Stimulated activated naive B cell treated with anti-CD40 and anti-IgM and Interleukin-4, amounts not matched to agents 10 μg/mL and 1 μg/mL and 100 μg/mL, for 72 hours (primary cell): Measurements from ENCODE around the gene RASGRP3.
"Not testable (repeated sequence)": the region's sequence is repeated elsewhere in the genome, so short reads cannot be mapped to it uniquely, and the experiment has no call there.

Source experiments
- ATAC-seq, 2 donors: fragments of 150-1000 bp; cut with Tn5 transposase; replicated peaks; 2 replicates each; pipeline ENCODE4 v1.10.0; 2021; ENCODE audit warnings: moderate library complexity in 1 of 2
- DNase-seq: peaks from one replicate; pipeline ENCODE4 v3.0.0; 2021
- H3K27ac Mint-ChIP-seq: one replicate; pipeline ENCODE4 v1.8.0; 2022; ENCODE audit warnings: mild to moderate bottlenecking, mixed read lengths
- H3K27me3 Mint-ChIP-seq, 2 donors: one replicate each; pipeline ENCODE4 v1.8.0; 2022; ENCODE audit warnings: mixed read lengths in 2 of 2
- H3K36me3 Mint-ChIP-seq, 2 donors: one replicate each; pipeline ENCODE4 v1.8.0; 2022; ENCODE audit warnings: mixed read lengths in 2 of 2, mild to moderate bottlenecking in 1 of 2
- H3K4me1 Mint-ChIP-seq, 2 donors: one replicate each; pipeline ENCODE4 v1.8.0; 2022; ENCODE audit warnings: mixed read lengths in 2 of 2, mild to moderate bottlenecking in 1 of 2
- H3K4me3 Mint-ChIP-seq, 2 donors: one replicate each; pipeline ENCODE4 v1.8.0; 2022; ENCODE audit warnings: mild to moderate bottlenecking in 2 of 2, mixed read lengths in 2 of 2, moderate library complexity in 1 of 2
- H3K9me3 Mint-ChIP-seq, 2 donors: one replicate each; pipeline ENCODE4 v1.8.0; 2022; ENCODE audit warnings: mixed read lengths in 2 of 2, mild to moderate bottlenecking in 1 of 2

RASGRP3 gene

GRCh38 chr2:33476131-33476792 lies at the start of gene RASGRP3:
Gene RASGRP3, plus strand, starts transcription at chr2:33476649. Its CDS starts 38,488 bp downstream, at chr2:33515137.
- Mint-ChIP-seq H3K27me3 (no peaks in the 10 kb centered on the region), H3K36me3 (peaks cover 26 to 45% of the 10 kb centered on the region in 2 donors), H3K4me3 (peak within 1 kb of the TSS; percentile 88 to 96), H3K9me3 (peaks cover 0 to 2% of the 10 kb centered on the region in 2 donors), H3K4me1 (peaks cover 40 to 60% of the 10 kb centered on the region in 2 donors), H3K27ac (peak within 1 kb of the TSS; percentile 100)
- DNase-seq: peak; percentile 79
- peak; percentile 63 to 73 for ATAC-seq

GRCh38 chr2:33426666-33427231 lies 49.7 kb upstream of the RASGRP3 start:
- Mint-ChIP-seq H3K9me3 (peaks cover 0 to 1% of the 10 kb centered on the region in 2 donors), H3K27me3 (peaks cover 0 to 5% of the 10 kb centered on the region in 2 donors), H3K4me3 (no peak overlapping the region), H3K36me3 (no peaks in the 10 kb centered on the region), H3K4me1 (no peaks in the 10 kb centered on the region), H3K27ac (no peak overlapping the region)
- no peak for ATAC-seq
- no peak for DNase-seq

GRCh38 chr2:33430077-33430476 lies 46.4 kb upstream of the RASGRP3 start:
- H3K9me3 Mint-ChIP-seq: peaks cover 0 to 1% of the 10 kb centered on the region in 2 donors
- no peaks in the 10 kb centered on the region for H3K36me3 Mint-ChIP-seq
- ATAC-seq (no peak), DNase-seq (no peak)
- peaks cover 5 to 6% of the 10 kb centered on the region in 2 donors for H3K27me3 Mint-ChIP-seq
- H3K27ac Mint-ChIP-seq: no peak overlapping the region
- no peaks in the 10 kb centered on the region for H3K4me1 Mint-ChIP-seq
- H3K4me3 Mint-ChIP-seq: no peak overlapping the region

DNA sequence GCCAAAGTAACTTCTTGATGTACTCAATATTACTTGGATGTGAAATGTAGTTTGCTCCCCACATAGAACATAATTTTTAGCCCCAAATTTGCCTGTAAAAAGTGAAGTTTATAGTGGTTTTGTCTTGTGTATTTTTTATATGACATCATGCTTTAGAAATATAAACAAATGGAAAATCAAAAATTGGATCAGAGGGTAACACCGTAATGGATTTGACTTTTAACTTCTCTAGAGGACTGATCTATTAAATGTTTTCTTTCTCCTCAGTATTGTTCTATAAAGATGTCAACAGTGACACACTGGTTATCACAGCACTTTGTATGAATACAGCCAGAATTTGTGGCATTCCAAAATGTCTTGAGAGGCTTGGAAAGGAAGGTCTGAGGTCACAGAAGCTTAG lies 45.6 kb upstream of the RASGRP3 start:
- H3K27me3 Mint-ChIP-seq: peaks cover 5 to 6% of the 10 kb centered on the region in 2 donors
- ATAC-seq: no peak
- H3K4me1 Mint-ChIP-seq: no peaks in the 10 kb centered on the region
- no peak overlapping the region for H3K27ac Mint-ChIP-seq
- no peaks in the 10 kb centered on the region for H3K36me3 Mint-ChIP-seq
- DNase-seq: no peak
- peaks cover 0 to 1% of the 10 kb centered on the region in 2 donors for H3K9me3 Mint-ChIP-seq
- no peak overlapping the region for H3K4me3 Mint-ChIP-seq

DNA sequence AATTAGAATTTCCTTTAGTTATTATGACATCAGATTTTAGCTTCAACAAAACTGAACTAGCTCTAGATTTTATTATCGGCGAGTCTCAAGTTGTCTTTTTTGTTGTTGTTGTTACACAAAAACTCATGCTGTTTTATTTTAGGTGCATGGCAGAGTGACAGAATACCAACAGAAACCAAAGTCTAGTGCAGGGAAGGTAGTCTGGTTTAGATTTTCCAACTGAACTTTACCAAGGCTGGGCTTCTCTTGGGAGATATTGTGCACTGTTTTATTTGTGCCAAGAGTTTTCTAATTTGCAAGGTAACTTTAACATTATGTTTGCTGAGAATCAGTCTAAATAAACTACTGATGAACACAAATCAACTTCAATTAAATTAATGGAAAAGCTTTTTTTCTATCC lies 43.6 kb upstream of the RASGRP3 start:
- no peak overlapping the region for H3K27ac Mint-ChIP-seq
- DNase-seq: no peak
- ATAC-seq: no peak
- no peaks in the 10 kb centered on the region for H3K36me3 Mint-ChIP-seq
- H3K9me3 Mint-ChIP-seq: peaks cover 0 to 1% of the 10 kb centered on the region in 2 donors
- H3K4me1 Mint-ChIP-seq: no peaks in the 10 kb centered on the region
- H3K27me3 Mint-ChIP-seq: peaks cover 5 to 12% of the 10 kb centered on the region in 2 donors
- no peak overlapping the region for H3K4me3 Mint-ChIP-seq

- ATAC-seq (no peak), DNase-seq (no peak)
- H3K9me3 Mint-ChIP-seq: no peaks in the 10 kb centered on the region
- no peak overlapping the region for H3K27ac Mint-ChIP-seq
- no peak overlapping the region for H3K4me3 Mint-ChIP-seq
- no peaks in the 10 kb centered on the region for H3K36me3 Mint-ChIP-seq
- peaks cover 5 to 12% of the 10 kb centered on the region in 2 donors for H3K27me3 Mint-ChIP-seq
- no peaks in the 10 kb centered on the region for H3K4me1 Mint-ChIP-seq
Observed at GRCh38 chr2:33433279-33434235, 42.9 kb upstream of the RASGRP3 start.

GRCh38 chr2:33435518-33435917 lies 40.9 kb upstream of the RASGRP3 start:
- no peak for DNase-seq
- Mint-ChIP-seq H3K4me3 (no peak overlapping the region), H3K4me1 (no peaks in the 10 kb centered on the region), H3K27me3 (peaks cover 5 to 12% of the 10 kb centered on the region in 2 donors), H3K36me3 (no peaks in the 10 kb centered on the region), H3K9me3 (no peaks in the 10 kb centered on the region), H3K27ac (no peak overlapping the region)
- no peak for ATAC-seq

DNA sequence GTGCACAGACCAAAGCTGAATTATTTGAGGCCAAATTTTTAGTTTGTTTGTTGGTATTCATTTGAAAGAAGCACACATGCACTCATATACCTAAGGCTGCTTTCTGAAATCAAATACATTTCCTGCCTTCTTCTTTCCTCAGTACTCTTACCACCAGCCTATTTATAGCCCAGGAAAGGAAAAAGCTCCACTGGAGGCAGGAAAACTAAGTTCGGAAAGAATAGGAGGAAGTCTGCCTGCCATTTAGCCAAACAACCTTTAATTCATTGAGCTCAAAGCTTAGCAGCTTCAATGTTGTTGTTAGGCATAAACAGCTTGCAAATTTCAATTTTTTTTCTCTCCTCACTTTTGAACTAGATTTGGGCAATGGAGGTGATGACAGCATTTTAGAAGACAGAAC lies 40.4 kb upstream of the RASGRP3 start:
- Mint-ChIP-seq H3K36me3 (no peaks in the 10 kb centered on the region), H3K27ac (no peak overlapping the region), H3K4me1 (no peaks in the 10 kb centered on the region), H3K4me3 (no peak overlapping the region), H3K9me3 (no peaks in the 10 kb centered on the region), H3K27me3 (peaks cover 5 to 12% of the 10 kb centered on the region in 2 donors)
- DNase-seq (no peak), ATAC-seq (no peak)

DNA sequence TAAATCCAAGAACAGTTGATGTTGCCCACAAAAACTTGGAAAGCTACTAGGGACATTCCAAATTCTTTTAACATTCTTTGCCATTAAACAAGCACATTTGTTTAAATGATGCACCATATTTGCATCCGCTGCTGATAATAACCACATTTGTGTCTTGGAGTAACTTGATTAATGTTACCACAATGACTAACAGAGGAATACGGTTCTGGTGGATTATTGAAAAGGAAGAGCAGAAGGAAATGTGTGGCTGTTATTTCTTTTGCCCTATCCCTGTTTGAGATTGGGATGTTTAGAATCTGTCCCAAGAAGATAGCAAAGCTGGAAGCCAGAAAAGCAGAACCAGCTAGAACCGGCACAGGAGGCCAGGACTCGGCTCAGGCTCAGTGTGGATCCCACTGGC lies 39.2 kb upstream of the RASGRP3 start:
- no peak for ATAC-seq
- Mint-ChIP-seq H3K9me3 (no peaks in the 10 kb centered on the region), H3K4me3 (no peak overlapping the region), H3K36me3 (no peaks in the 10 kb centered on the region), H3K27ac (no peak overlapping the region), H3K4me1 (no peaks in the 10 kb centered on the region), H3K27me3 (peaks cover 0 to 12% of the 10 kb centered on the region in 2 donors)
- no peak for DNase-seq

GRCh38 chr2:33437815-33438214 lies 38.6 kb upstream of the RASGRP3 start:
- H3K9me3 Mint-ChIP-seq: no peaks in the 10 kb centered on the region
- H3K27ac Mint-ChIP-seq: no peak overlapping the region

DNA sequence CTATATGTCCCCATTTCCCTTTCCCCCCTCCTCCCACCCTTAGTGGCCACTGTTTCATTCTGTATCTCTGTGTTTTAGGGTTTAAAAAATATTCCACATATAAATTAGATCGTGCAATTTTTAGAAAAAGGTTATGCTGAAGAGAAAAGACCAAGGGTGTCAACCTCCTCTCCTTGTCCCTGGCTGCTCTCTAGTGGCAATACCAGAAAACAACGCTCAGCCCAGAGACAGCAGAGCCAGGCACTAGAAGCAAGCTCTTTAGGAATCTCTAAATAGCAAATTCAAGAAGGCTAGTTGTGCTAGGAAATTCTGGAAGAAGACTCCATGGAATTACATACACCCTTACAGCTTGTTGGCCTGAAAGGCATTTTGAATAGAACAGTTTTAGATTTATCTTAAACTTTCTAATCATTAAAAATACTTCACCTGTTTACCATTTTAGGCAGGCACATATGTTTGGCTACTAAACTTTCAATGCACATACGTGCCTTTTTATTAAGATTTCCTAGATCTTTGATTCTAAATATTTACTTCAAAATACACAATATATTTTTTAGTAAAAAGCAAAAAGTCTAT lies 35.1 kb upstream of the RASGRP3 start:
- peaks cover 0 to 3% of the 10 kb centered on the region in 2 donors for H3K4me1 Mint-ChIP-seq
- DNase-seq: peak; percentile 4
- no peak overlapping the region for H3K27ac Mint-ChIP-seq
- peaks cover 0 to 6% of the 10 kb centered on the region in 2 donors for H3K27me3 Mint-ChIP-seq
- H3K9me3 Mint-ChIP-seq: no peaks in the 10 kb centered on the region
- ATAC-seq: peak; percentile 73 to 76
- H3K4me3 Mint-ChIP-seq: no peak overlapping the region
- H3K36me3 Mint-ChIP-seq: no peaks in the 10 kb centered on the region

More at GRCh38 chr2:33437815-33438214, 38.6 kb upstream of the RASGRP3 start:
- DNase-seq (no peak), ATAC-seq (no peak)
- peaks cover 0 to 12% of the 10 kb centered on the region in 2 donors for H3K27me3 Mint-ChIP-seq
- H3K36me3 Mint-ChIP-seq: no peaks in the 10 kb centered on the region
- H3K4me3 Mint-ChIP-seq: no peak overlapping the region
- H3K4me1 Mint-ChIP-seq: no peaks in the 10 kb centered on the region

DNA sequence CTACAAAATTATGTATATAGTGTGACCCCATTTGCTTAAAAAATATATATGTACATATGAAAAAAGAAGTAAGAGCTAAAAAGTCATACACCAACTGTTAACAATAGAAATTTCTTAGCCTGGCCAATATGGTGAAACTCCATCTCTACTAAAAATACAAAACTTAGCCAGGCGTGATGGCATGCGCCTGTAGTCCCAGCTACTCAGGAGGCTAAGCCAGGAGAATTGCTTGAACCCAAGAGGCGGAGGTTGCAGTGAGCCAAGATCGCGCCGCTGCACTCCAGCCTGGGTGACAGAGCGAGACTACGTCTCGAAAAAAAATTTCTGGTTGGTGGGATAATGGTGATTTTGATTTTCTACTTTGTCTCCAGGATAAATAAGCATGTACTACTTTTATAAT lies 34.4 kb upstream of the RASGRP3 start:
- H3K27ac Mint-ChIP-seq, H3K4me1 Mint-ChIP-seq, ATAC-seq, H3K36me3 Mint-ChIP-seq, H3K4me3 Mint-ChIP-seq, H3K9me3 Mint-ChIP-seq, H3K27me3 Mint-ChIP-seq, DNase-seq: not testable (repeated sequence)

- peaks cover 0 to 3% of the 10 kb centered on the region in 2 donors for H3K4me1 Mint-ChIP-seq
- no peak overlapping the region for H3K4me3 Mint-ChIP-seq
- DNase-seq (no peak), ATAC-seq (no peak)
- H3K9me3 Mint-ChIP-seq: no peaks in the 10 kb centered on the region
- H3K27me3 Mint-ChIP-seq: peaks cover 0 to under 1% of the 10 kb centered on the region in 2 donors
- H3K27ac Mint-ChIP-seq: no peak overlapping the region
- H3K36me3 Mint-ChIP-seq: no peaks in the 10 kb centered on the region
Observed at GRCh38 chr2:33442528-33443079, 33.8 kb upstream of the RASGRP3 start.

DNA sequence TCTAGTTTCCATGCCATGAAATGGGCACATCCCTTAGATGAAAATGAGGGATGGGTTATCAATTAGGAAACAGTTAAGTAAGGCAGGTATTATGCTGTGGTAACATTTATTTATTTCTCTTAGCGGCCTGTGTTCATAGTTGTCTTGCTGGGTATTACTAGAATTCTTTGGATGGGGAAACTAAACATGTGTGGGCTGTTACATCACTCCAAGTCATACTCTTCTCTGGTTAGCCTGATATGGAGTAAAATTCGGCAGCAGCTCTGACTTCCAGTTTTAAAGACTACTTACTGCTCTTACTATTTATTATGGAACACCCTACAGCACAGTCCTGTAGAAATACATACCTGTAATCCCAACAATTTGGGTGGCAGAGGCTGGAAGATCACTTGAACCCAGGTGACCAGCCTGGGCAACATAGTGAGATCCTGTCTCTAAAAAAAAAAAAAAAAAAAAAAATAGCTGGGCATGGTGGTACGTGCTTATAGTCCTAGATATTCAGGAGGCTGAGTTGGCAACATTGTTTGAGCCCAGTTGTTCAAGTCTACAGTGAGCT lies 33.1 kb upstream of the RASGRP3 start:
- H3K9me3 Mint-ChIP-seq: no peaks in the 10 kb centered on the region
- DNase-seq (no peak), ATAC-seq (no peak)
- no peaks in the 10 kb centered on the region for H3K27me3 Mint-ChIP-seq
- H3K4me3 Mint-ChIP-seq: no peak overlapping the region
- H3K4me1 Mint-ChIP-seq: peaks cover 0 to 3% of the 10 kb centered on the region in 2 donors
- H3K36me3 Mint-ChIP-seq: no peaks in the 10 kb centered on the region
- H3K27ac Mint-ChIP-seq: no peak overlapping the region
